Measurements from ENCODE around the gene EPB41L3.

EPB41L3 gene

DNA sequence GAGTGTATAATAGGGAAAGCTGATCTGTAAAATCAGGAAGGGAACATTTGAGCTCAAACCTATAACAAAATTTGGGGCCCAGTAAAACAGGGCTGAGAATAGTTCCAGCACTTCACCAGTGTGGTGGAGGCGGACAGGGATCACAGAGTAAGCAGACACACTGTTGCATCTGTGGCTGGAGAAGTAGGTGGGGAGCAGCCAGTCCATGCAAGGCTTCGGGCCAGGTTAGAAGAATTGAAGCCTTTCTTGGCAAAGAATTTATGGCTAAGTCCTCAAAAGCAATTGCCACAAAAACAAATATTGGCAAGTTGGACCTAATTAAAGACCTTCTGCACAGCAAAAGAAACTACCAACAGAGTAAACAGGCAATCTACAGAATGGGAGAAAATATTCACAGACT lies 154.4 kb downstream of the EPB41L3 start:
- TF ChIP-seq SIN3A (IDR thresholded peaks at IDR 0.05; ENCODE audit: borderline replicate concordance, insufficient read depth, low read length) (no peak), TAF1 (IDR thresholded peaks at IDR 0.05; ENCODE audit: borderline replicate concordance, insufficient read depth, low read length) (no peak), POLR2AphosphoS5 (IDR thresholded peaks at IDR 0.05; ENCODE audit: low read depth, low read length) (no peak), FOXP2 (optimal IDR thresholded peaks at IDR 0.05; ENCODE audit: borderline replicate concordance, extremely low read depth, extremely low read length, insufficient read depth) (no peak)
- TF ChIP-seq, protein P1, sequence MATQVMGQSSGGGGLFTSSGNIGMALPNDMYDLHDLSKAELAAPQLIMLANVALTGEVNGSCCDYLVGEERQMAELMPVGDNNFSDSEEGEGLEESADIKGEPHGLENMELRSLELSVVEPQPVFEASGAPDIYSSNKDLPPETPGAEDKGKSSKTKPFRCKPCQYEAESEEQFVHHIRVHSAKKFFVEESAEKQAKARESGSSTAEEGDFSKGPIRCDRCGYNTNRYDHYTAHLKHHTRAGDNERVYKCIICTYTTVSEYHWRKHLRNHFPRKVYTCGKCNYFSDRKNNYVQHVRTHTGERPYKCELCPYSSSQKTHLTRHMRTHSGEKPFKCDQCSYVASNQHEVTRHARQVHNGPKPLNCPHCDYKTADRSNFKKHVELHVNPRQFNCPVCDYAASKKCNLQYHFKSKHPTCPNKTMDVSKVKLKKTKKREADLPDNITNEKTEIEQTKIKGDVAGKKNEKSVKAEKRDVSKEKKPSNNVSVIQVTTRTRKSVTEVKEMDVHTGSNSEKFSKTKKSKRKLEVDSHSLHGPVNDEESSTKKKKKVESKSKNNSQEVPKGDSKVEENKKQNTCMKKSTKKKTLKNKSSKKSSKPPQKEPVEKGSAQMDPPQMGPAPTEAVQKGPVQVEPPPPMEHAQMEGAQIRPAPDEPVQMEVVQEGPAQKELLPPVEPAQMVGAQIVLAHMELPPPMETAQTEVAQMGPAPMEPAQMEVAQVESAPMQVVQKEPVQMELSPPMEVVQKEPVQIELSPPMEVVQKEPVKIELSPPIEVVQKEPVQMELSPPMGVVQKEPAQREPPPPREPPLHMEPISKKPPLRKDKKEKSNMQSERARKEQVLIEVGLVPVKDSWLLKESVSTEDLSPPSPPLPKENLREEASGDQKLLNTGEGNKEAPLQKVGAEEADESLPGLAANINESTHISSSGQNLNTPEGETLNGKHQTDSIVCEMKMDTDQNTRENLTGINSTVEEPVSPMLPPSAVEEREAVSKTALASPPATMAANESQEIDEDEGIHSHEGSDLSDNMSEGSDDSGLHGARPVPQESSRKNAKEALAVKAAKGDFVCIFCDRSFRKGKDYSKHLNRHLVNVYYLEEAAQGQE (IDR thresholded peaks at IDR 0.05; ENCODE audit: insufficient read depth in 1 of 2, low read depth in 2 of 2, low read length in 2 of 2) = no peak

DNA sequence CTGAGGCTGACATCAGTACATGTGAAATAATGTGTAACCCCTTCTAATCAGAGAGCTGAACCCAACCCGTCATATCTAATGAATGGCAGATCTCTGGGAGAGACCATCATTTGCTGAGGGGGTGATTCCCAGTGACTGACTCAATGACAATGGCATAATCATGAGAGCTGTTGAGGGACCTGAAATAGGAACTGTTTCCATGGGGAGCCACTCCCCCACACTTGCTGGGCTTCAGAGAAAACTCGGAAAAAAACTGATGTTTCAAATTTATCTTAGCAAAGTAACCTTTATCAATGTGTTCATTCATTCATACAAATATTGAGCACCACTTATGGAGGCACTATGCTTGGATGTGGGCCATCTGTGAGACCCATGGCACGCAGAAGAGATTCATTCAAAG lies 154.9 kb downstream of the EPB41L3 start:
- TF ChIP-seq SIN3A (IDR thresholded peaks at IDR 0.05; ENCODE audit: borderline replicate concordance, insufficient read depth, low read length) = no peak
- TF ChIP-seq, protein P1 (IDR thresholded peaks at IDR 0.05; ENCODE audit: insufficient read depth in 1 of 2, low read depth in 2 of 2, low read length in 2 of 2) = no peak
- TF ChIP-seq POLR2AphosphoS5 (IDR thresholded peaks at IDR 0.05; ENCODE audit: low read depth, low read length) = no peak
- no peak for TF ChIP-seq FOXP2 (optimal IDR thresholded peaks at IDR 0.05; ENCODE audit: borderline replicate concordance, extremely low read depth, extremely low read length, insufficient read depth)
- no peak for TF ChIP-seq TAF1 (IDR thresholded peaks at IDR 0.05; ENCODE audit: borderline replicate concordance, insufficient read depth, low read length)

- no peak for TF ChIP-seq SIN3A (IDR thresholded peaks at IDR 0.05; ENCODE audit: borderline replicate concordance, insufficient read depth, low read length)
- TF ChIP-seq TAF1 (IDR thresholded peaks at IDR 0.05; ENCODE audit: borderline replicate concordance, insufficient read depth, low read length) = no peak
Measured at GRCh38 chr18:5380586-5380985, 163.2 kb downstream of the EPB41L3 start.

DNA sequence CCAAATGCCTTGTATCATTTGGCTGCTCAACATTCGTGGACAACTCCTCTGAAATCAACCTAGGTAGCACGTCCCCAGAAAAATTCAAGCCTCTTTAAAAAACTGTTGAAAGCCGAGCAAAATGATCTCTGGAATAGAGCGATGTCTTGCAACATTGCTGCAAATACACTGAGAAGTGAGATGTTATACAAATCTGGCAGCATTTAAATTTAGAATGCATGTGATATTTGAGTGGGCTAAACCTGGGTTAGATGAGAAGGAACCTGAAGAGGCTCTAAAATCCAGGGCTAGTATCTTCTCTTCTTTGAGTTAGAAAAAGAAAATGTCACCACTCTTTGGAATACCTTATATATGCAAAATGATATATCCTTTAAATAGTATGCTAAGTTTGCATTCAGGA lies 166.8 kb downstream of the EPB41L3 start:
- TF ChIP-seq FOXP2 (optimal IDR thresholded peaks at IDR 0.05; ENCODE audit: borderline replicate concordance, extremely low read depth, extremely low read length, insufficient read depth) = no peak
- TF ChIP-seq, protein P1 (IDR thresholded peaks at IDR 0.05; ENCODE audit: insufficient read depth in 1 of 2, low read depth in 2 of 2, low read length in 2 of 2) = no peak
- no peak for TF ChIP-seq TAF1 (IDR thresholded peaks at IDR 0.05; ENCODE audit: borderline replicate concordance, insufficient read depth, low read length)
- no peak for TF ChIP-seq POLR2AphosphoS5 (IDR thresholded peaks at IDR 0.05; ENCODE audit: low read depth, low read length)
- no peak for TF ChIP-seq SIN3A (IDR thresholded peaks at IDR 0.05; ENCODE audit: borderline replicate concordance, insufficient read depth, low read length)

GRCh38 chr18:5370332-5370731 lies 173.5 kb downstream of the EPB41L3 start:
- TF ChIP-seq FOXP2 (optimal IDR thresholded peaks at IDR 0.05; ENCODE audit: borderline replicate concordance, extremely low read depth, extremely low read length, insufficient read depth) (no peak), TAF1 (IDR thresholded peaks at IDR 0.05; ENCODE audit: borderline replicate concordance, insufficient read depth, low read length) (no peak), SIN3A (IDR thresholded peaks at IDR 0.05; ENCODE audit: borderline replicate concordance, insufficient read depth, low read length) (no peak), POLR2AphosphoS5 (IDR thresholded peaks at IDR 0.05; ENCODE audit: low read depth, low read length) (no peak)
- TF ChIP-seq, protein P1 (IDR thresholded peaks at IDR 0.05; ENCODE audit: insufficient read depth in 1 of 2, low read depth in 2 of 2, low read length in 2 of 2) = peak; percentile 66 to 91

Measured in PFSK-1 (cell line).